Lower leg skin (tissue), 4 donors: Measurements from ENCODE around the gene TPO. TPM values are rescaled to one million over a fixed set of nuclear protein-coding genes. Genes with fewer than 3 reads are reported as not detected.
"Not testable (repeated sequence)": the region's sequence is repeated elsewhere in the genome, so short reads cannot be mapped to it uniquely, and the experiment has no call there.

Source experiments
- DNase-seq, 2 donors: peaks; one replicate each; pipeline ENCODE4 v3.0.0-alpha.2; 2019; ENCODE audit warnings: low spot score in 2 of 2
- H3K4me3 ChIP-seq: fragments of 200-600 bp; sonication (generic); 2 replicates; pipeline ENCODE4 v1.5.1; 2017; ENCODE audit warnings: mild to moderate bottlenecking, low read depth; ENCODE audit not compliant: poor library complexity, severe bottlenecking
- POLR2A ChIP-seq, 2 donors: fragments of 450-650 bp; IDR thresholded peaks; one replicate each; pipeline ENCODE4 v1.6.1; 2016 to 2017; ENCODE audit warnings: antibody characterized with exemption in 2 of 2, mild to moderate bottlenecking in 1 of 2, moderate library complexity in 1 of 2
- WGBS, 2 donors: methylation state at CpG; one replicate each; pipeline ENCODE4 v1.1.5; 2018; 5-methylcytosine and 5-hydroxymethylcytosine counted together
- intact Hi-C: fragments of 100-400 bp; cut with DNase I; formaldehyde crosslinking; loops from one replicate; pipeline ENCODE4 v1.15.0; 2023; ENCODE audit warnings: low total_unique reads
- total RNA-seq, 4 donors: library from RNA; depleted of rRNA; stranded (reverse); fragments of >200 nt; gene quantifications; one replicate each; pipeline ENCODE4 v1.1.0, GENCODE V29; 2016
- TF ChIP-seq, protein P1 (sequence below), 3 donors: fragments of 450-650 bp; IDR thresholded peaks; one replicate each; pipeline ENCODE4 v1.5.1; 2016; ENCODE audit warnings: antibody characterized with exemption in 3 of 3, mild to moderate bottlenecking in 3 of 3, moderate library complexity in 2 of 3

TPO gene
- total RNA-seq, 4 donors from 2014 or later: 0.64 to 5.9 (median 2.2) TPM

GRCh38 chr2:1561259-1561658, 148.0 kb downstream of the TPO start:
- no peak for TF ChIP-seq POLR2A (IDR thresholded peaks at IDR 0.05)
- TF ChIP-seq, protein P1, sequence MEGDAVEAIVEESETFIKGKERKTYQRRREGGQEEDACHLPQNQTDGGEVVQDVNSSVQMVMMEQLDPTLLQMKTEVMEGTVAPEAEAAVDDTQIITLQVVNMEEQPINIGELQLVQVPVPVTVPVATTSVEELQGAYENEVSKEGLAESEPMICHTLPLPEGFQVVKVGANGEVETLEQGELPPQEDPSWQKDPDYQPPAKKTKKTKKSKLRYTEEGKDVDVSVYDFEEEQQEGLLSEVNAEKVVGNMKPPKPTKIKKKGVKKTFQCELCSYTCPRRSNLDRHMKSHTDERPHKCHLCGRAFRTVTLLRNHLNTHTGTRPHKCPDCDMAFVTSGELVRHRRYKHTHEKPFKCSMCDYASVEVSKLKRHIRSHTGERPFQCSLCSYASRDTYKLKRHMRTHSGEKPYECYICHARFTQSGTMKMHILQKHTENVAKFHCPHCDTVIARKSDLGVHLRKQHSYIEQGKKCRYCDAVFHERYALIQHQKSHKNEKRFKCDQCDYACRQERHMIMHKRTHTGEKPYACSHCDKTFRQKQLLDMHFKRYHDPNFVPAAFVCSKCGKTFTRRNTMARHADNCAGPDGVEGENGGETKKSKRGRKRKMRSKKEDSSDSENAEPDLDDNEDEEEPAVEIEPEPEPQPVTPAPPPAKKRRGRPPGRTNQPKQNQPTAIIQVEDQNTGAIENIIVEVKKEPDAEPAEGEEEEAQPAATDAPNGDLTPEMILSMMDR (IDR thresholded peaks at IDR 0.05): no peak
- 81 to 85% methylated on average over 14 of the region's 14 CpGs for WGBS, 2 donors
- peak in 1 of 2 donors; percentile 53 for DNase-seq
- no peak overlapping the region for H3K4me3 ChIP-seq
- intact Hi-C loops: no loop called here

GRCh38 chr2:1561811-1562421, 148.7 kb downstream of the TPO start:
- intact Hi-C loops: no loop called here

GRCh38 chr2:1563084-1563857, 150.0 kb downstream of the TPO start:
- peak in 1 of 2 donors; percentile 70 for DNase-seq
- intact Hi-C loops: no loop called here
- whole genome bisulfite sequencing, 2 donors: 85 to 89% methylated on average over 28 to 29 of the region's 32 CpGs

More at GRCh38 chr2:1561811-1562421, 148.7 kb downstream of the TPO start:
- H3K4me3 ChIP-seq: no peak overlapping the region
- DNase-seq: peak in 1 of 2 donors; percentile 85
- TF ChIP-seq, protein P1 (IDR thresholded peaks at IDR 0.05): no peak
- WGBS, 2 donors: 41 to 42% methylated on average over 24 of the region's 24 CpGs

GRCh38 chr2:1563943-1564891, 151.0 kb downstream of the TPO start:
- no peak overlapping the region for H3K4me3 ChIP-seq
- TF ChIP-seq, protein P1 (IDR thresholded peaks at IDR 0.05): no peak
- no peak for TF ChIP-seq POLR2A (IDR thresholded peaks at IDR 0.05)
- intact Hi-C loops: no loop called here
- 69 to 76% methylated on average over 20 to 23 of the region's 23 CpGs for WGBS, 2 donors
- DNase-seq: peak in 1 of 2 donors; percentile 81

More at GRCh38 chr2:1563084-1563857, 150.0 kb downstream of the TPO start:
- no peak overlapping the region for H3K4me3 ChIP-seq
- TF ChIP-seq, protein P1 (IDR thresholded peaks at IDR 0.05): no peak
- no peak for TF ChIP-seq POLR2A (IDR thresholded peaks at IDR 0.05)

- peak in 1 of 2 donors; percentile 56 for DNase-seq
- H3K4me3 ChIP-seq: no peak overlapping the region
- TF ChIP-seq, protein P1 (IDR thresholded peaks at IDR 0.05): no peak
- TF ChIP-seq POLR2A (IDR thresholded peaks at IDR 0.05): no peak
- WGBS, 2 donors: 95% methylated on average over 34 of the region's 34 CpGs
- intact Hi-C loops: no loop called here
These were observed 154.5 kb downstream of the TPO start for GRCh38 chr2:1567556-1568344.

- 92 to 96% methylated on average over 39 of the region's 39 CpGs for WGBS, 2 donors
- H3K4me3 ChIP-seq, intact Hi-C loops: not testable (repeated sequence)
These were observed 155.0 kb downstream of the TPO start for GRCh38 chr2:1568345-1568668.

More at GRCh38 chr2:1568345-1568668, 155.0 kb downstream of the TPO start:
- not testable (repeated sequence) for DNase-seq
